Activated T-cell treated with anti-CD3 and anti-CD28 coated beads, Interleukin-2, amount 50 U/mL, for 48 hours (primary cell): Measurements from ENCODE around the gene RPS6KB1.
A peak's percentile ranks its signal among the peaks of the same experiment; 100 is the strongest.
"Not testable (repeated sequence)": the region's sequence is repeated elsewhere in the genome, so short reads cannot be mapped to it uniquely, and the experiment has no call there.

ENCODE experiments used
- DNase-seq, 2 experiments: peaks; one replicate each; pipeline ENCODE4 v3.0.0-alpha.2; 2020

The RPS6KB1 gene

GRCh38 chr17:59872351-59872750 lies 20.6 kb upstream of the RPS6KB1 start:
- DNase-seq = no peak

GRCh38 chr17:59873414-59873813 lies 19.5 kb upstream of the RPS6KB1 start:
- not testable (repeated sequence) for DNase-seq

GRCh38 chr17:59874376-59874775 lies 18.5 kb upstream of the RPS6KB1 start:
- no peak for DNase-seq

GRCh38 chr17:59876107-59876506 lies 16.8 kb upstream of the RPS6KB1 start:
- no peak for DNase-seq

GRCh38 chr17:59877965-59878364 lies 15.0 kb upstream of the RPS6KB1 start:
- no peak for DNase-seq

- DNase-seq = no peak
Measured at GRCh38 chr17:59878624-59879023, 14.3 kb upstream of the RPS6KB1 start.

- no peak for DNase-seq
Measured at GRCh38 chr17:59884861-59885260, 8.1 kb upstream of the RPS6KB1 start.

GRCh38 chr17:59888145-59888750 lies 4.7 kb upstream of the RPS6KB1 start:
- DNase-seq = no peak

GRCh38 chr17:59890720-59891119 lies 2.2 kb upstream of the RPS6KB1 start:
- no peak for DNase-seq

- DNase-seq = no peak
Measured at GRCh38 chr17:59892251-59892923, 534 bp upstream of the RPS6KB1 start.

- DNase-seq = no peak
Measured at GRCh38 chr17:59893676-59894100, 767 bp downstream of the RPS6KB1 start.

- no peak for DNase-seq
Measured at GRCh38 chr17:59897090-59897489, 4.2 kb downstream of the RPS6KB1 start.

- DNase-seq = no peak
Measured at GRCh38 chr17:59899099-59899498, 6.2 kb downstream of the RPS6KB1 start.

GRCh38 chr17:59901604-59902003 lies 8.7 kb downstream of the RPS6KB1 start:
- DNase-seq = no peak

GRCh38 chr17:59903455-59903854 lies 10.5 kb downstream of the RPS6KB1 start:
- DNase-seq = no peak

- DNase-seq = no peak
Measured at GRCh38 chr17:59907467-59907866, 14.5 kb downstream of the RPS6KB1 start.

GRCh38 chr17:59914274-59914854 lies 21.4 kb downstream of the RPS6KB1 start:
- DNase-seq = no peak

- no peak for DNase-seq
Measured at GRCh38 chr17:59916446-59916845, 23.5 kb downstream of the RPS6KB1 start.

- DNase-seq = not testable (repeated sequence)
Measured at GRCh38 chr17:59920637-59921036, 27.7 kb downstream of the RPS6KB1 start.

- not testable (repeated sequence) for DNase-seq
Measured at GRCh38 chr17:59930121-59930520, 37.2 kb downstream of the RPS6KB1 start.

- DNase-seq = not testable (repeated sequence)
Measured at GRCh38 chr17:59930768-59931167, 37.8 kb downstream of the RPS6KB1 start.

GRCh38 chr17:59933317-59933716 lies 40.4 kb downstream of the RPS6KB1 start:
- DNase-seq = not testable (repeated sequence)

GRCh38 chr17:59940697-59941096 lies 47.8 kb downstream of the RPS6KB1 start:
- DNase-seq = not testable (repeated sequence)

- peak; percentile 34 to 37 for DNase-seq
Measured at GRCh38 chr17:59941131-59941530, 48.2 kb downstream of the RPS6KB1 start.
